Measurements from ENCODE around the gene APOL4. TPM values are rescaled to one million over a fixed set of nuclear protein-coding genes. Genes with fewer than 3 reads are reported as not detected.
A peak's percentile ranks its signal among the peaks of the same experiment; 100 is the strongest.
"Not testable (repeated sequence)": the region's sequence is repeated elsewhere in the genome, so short reads cannot be mapped to it uniquely, and the experiment has no call there.

APOL4 gene, protein sequence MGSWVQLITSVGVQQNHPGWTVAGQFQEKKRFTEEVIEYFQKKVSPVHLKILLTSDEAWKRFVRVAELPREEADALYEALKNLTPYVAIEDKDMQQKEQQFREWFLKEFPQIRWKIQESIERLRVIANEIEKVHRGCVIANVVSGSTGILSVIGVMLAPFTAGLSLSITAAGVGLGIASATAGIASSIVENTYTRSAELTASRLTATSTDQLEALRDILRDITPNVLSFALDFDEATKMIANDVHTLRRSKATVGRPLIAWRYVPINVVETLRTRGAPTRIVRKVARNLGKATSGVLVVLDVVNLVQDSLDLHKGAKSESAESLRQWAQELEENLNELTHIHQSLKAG
- 16.1 TPM for total RNA-seq

GRCh38 chr22:36201630-36202319, at the start of gene APOL4:
APOL4 (minus strand) TSS chr22:36201809; CDS start chr22:36201734, 75 bp downstream.
- DNase-seq: peak; percentile 69

- DNase-seq: not testable (repeated sequence)
These were observed 48.8 kb upstream of the APOL4 start for GRCh38 chr22:36250292-36250960.

DNA sequence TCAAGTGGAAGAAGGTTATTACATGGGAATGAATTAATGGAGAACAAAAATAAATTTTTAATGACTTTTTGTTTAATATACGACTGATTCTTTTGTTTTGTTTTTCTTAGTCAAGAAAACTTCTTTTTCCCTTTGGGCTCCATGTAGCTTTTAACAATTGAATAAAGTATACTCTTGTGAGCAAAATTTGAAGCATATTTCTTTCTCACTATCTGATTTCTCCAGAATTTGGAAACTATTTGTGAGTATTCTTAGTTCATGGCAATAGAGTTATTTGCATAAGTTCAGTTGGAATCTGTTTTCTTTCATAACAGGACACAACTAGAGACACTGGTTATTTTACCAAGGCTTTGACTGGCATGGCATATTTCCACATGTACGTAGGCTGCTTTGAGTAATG, 47.6 kb upstream of the APOL4 start:
- no peak for DNase-seq

- DNase-seq: no peak
These were observed 46.3 kb upstream of the APOL4 start for GRCh38 chr22:36247955-36248354.

- DNase-seq: no peak
These were observed 45.1 kb upstream of the APOL4 start for GRCh38 chr22:36246718-36247117.

- DNase-seq: no peak
These were observed 44.3 kb upstream of the APOL4 start for GRCh38 chr22:36245805-36246356.

GRCh38 chr22:36244522-36245391, 43.1 kb upstream of the APOL4 start:
- no peak for DNase-seq

DNA sequence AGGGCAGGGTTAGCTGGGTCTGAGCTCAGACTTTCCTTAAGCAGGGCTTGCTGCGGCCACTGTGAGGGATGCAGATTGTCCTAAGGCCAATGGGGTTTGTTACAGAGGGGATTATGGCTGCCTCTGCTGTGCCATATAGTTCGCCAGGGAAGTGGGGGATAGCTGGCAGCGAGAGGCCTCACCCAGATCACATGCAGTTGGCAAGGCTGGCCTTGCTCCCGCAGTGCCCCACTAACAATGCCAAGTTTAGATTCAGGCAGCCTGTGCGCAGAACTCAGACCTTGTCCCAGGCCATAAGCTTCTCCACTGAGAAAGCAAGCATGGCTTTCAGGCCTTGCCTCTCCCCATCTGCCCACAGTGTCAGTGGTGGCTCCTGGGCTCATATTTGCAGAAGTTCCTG, 42.4 kb upstream of the APOL4 start:
- DNase-seq: no peak

- DNase-seq: peak; percentile 95
These were observed 38.0 kb upstream of the APOL4 start, which contains the start of gene APOL2 for GRCh38 chr22:36239401-36240171. APOL2 (minus strand) TSS chr22:36239527; CDS start chr22:36233162, 6,365 bp downstream.

- no peak for DNase-seq
These were observed 37.5 kb upstream of the APOL4 start for GRCh38 chr22:36239150-36239400.

GRCh38 chr22:36238373-36239149, 37.0 kb upstream of the APOL4 start:
- DNase-seq: no peak

DNA sequence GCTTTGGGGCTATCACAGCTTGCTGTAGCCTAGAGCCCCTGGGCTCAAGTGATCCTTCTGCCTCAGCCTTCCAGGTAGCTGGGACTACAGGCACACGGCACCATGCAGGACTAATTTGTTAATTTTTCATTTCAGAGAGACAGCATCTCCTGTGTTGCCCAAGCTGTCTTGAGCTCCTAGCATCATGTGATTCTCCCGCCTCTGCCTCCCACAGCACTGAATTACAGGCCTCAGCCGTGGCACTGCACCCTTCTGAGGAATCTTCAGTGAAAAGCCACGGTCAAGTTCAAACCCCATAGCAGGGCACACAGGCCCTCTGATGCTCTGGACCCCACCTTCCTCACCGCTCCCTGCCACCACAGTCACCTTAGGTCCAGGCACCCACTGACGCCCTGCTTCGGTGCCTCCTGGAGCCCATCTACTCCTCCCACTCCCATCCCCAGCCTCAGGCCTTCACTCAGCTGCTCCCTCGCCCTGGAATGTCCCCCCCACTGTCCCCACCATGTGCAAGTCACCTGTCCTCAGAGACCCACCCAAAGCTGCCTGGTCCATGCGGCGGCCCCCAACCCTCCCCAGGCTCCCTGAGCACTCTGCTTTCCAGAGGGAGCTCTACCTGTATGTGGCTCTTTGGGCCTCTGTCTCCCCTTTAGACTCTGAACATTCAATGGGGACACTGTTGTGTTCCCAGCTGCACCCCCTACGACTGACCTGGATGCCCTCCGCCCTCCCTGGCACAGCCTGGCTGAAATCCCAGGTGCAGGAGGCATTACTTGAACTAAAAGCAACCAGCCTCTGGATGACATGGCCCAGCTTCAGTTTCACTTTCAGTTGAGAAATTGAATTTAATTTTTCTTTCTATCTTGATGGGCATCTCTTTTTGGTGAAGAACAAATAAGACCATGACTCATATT, 36.1 kb upstream of the APOL4 start:
- DNase-seq: no peak

- no peak for DNase-seq
These were observed 35.0 kb upstream of the APOL4 start for GRCh38 chr22:36236388-36237319.

GRCh38 chr22:36235585-36235984, 34.0 kb upstream of the APOL4 start:
- no peak for DNase-seq

DNA sequence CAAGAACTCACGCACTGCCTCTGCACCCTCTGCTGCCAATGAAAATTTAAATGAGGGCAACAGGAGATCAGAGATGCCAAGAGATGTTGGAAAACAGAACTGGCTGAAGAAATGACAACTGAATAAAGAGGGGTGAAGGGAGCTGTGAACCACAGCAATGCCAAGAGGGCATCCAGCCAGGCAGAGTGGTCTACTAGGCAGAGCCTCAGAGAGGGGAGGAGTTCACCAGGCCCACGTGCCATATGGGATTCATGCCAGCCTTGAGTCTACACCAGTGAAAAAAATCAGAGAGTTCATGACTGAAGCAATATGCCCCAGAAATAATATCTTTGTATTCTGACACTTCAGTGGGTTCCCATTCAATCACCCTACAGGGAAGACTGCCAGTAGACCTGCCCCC, 33.3 kb upstream of the APOL4 start:
- no peak for DNase-seq

GRCh38 chr22:36234213-36234612, 32.6 kb upstream of the APOL4 start:
- DNase-seq: no peak

DNA sequence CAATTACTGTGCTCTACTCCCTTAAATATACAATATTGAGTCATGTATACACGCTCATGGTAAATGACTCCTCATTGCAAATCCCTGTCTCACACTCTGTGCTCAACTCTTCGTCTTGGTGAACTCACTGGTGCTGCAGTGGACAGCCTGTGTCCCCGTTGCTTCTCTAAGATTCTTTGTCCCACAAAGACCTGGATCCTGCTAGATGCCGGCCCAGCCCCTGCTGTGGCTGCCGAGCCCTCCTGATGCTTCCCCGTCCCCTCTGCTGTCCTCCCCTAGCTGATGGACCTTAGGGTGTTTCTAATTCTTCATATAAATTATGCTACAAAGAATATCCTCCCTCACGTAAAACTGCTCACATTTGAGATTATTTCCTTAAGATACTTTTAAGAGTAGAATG, 32.2 kb upstream of the APOL4 start:
- DNase-seq: no peak

GRCh38 chr22:36232715-36233401, 31.2 kb upstream of the APOL4 start:
- DNase-seq: no peak

Data from skin of body (tissue), 2 donors.